OCI-LY3 (cell line): Measurements from ENCODE around the gene MDK.

Experiments
- H2AFZ ChIP-seq: fragments of 200-600, 300-600 bp; shearing (Covaris generic); 2 replicates; pipeline ENCODE4 v1.6.0; 2014; ENCODE audit warnings: antibody characterized with exemption, low read depth, low read length
- H3K27ac ChIP-seq: fragments of 200-600, 300-600 bp; sonication (generic); 2 replicates; pipeline ENCODE4 v1.5.1; 2014; ENCODE audit warnings: mild to moderate bottlenecking, low read length, moderate library complexity, mixed read lengths
- H3K27me3 ChIP-seq: fragments of 200-600, 300-600 bp; sonication (generic); 2 replicates; pipeline ENCODE4 v1.6.1; 2014; ENCODE audit warnings: low read depth, low read length, mixed read lengths
- H3K36me3 ChIP-seq: fragments of 200-600, 300-600 bp; sonication (generic); replicated peaks from 2 replicates; pipeline ENCODE3; 2014; ENCODE audit warnings: low read depth, low read length, mixed read lengths
- H3K4me1 ChIP-seq: fragments of 300-600, 200-600 bp; sonication (generic); 2 replicates; pipeline ENCODE4 v1.6.1; 2014; ENCODE audit warnings: low read length, mixed read lengths
- H3K4me2 ChIP-seq: fragments of 200-600, 300-600 bp; sonication (generic); 2 replicates; pipeline ENCODE4 v1.6.1; 2014; ENCODE audit warnings: low read length, mixed read lengths
- H3K4me3 ChIP-seq: fragments of 300-600, 200-600 bp; sonication (generic); 2 replicates; pipeline ENCODE4 v1.5.1; 2014; ENCODE audit warnings: antibody characterized with exemption, mild to moderate bottlenecking, low read length, moderate library complexity
- H3K79me2 ChIP-seq: fragments of 300-600, 200-600 bp; shearing (Covaris generic); 2 replicates; pipeline ENCODE4 v1.6.1; 2014; ENCODE audit warnings: mild to moderate bottlenecking, low read length, mixed read lengths
- H3K9ac ChIP-seq: fragments of 300-600, 200-600 bp; shearing (Covaris generic); 2 replicates; pipeline ENCODE4 v1.6.0; 2014; ENCODE audit warnings: mild to moderate bottlenecking, low read length, moderate library complexity
- H3K9me3 ChIP-seq: fragments of 200-600, 300-600 bp; shearing (Covaris generic); 2 replicates; pipeline ENCODE4 v1.6.1; 2014; ENCODE audit warnings: low read length, mixed read lengths; ENCODE audit not compliant: insufficient read depth
- H4K20me1 ChIP-seq: fragments of 200-600, 300-600 bp; sonication (generic); 2 replicates; pipeline ENCODE4 v1.6.1; 2016; ENCODE audit warnings: low read length, mixed read lengths; ENCODE audit not compliant: insufficient read depth
- CTCF ChIP-seq: fragments of 200-600, 300-600 bp; sonication (generic); IDR thresholded peaks from 2 replicates; pipeline ENCODE4 v1.5.1; 2014; ENCODE audit warnings: antibody characterized with exemption, low read length, low read depth
- EZH2phosphoT487 ChIP-seq: fragments of 200-600 bp; shearing (Covaris generic); IDR thresholded peaks from 2 replicates; pipeline ENCODE4 v1.6.1; 2018; ENCODE audit warnings: antibody characterized with exemption, mixed run types, low read depth

Gene MDK

GRCh38 chr11:46373787-46374740 is 7.4 kb upstream of the MDK start:
- no peak overlapping the region for H3K9ac ChIP-seq
- H3K4me2 ChIP-seq = no peak overlapping the region
- peaks cover 8% of the 10 kb centered on the region for H3K36me3 ChIP-seq
- H2AFZ ChIP-seq = no peak overlapping the region
- H3K79me2 ChIP-seq = no peaks in the 10 kb centered on the region
- TF ChIP-seq EZH2phosphoT487 (no peak), CTCF (no peak)
- H3K27ac ChIP-seq = no peak overlapping the region
- H3K4me3 ChIP-seq = no peak overlapping the region
- H3K4me1 ChIP-seq = no peaks in the 10 kb centered on the region
- no peaks in the 10 kb centered on the region for H3K9me3 ChIP-seq
- H4K20me1 ChIP-seq = no peaks in the 10 kb centered on the region
- H3K27me3 ChIP-seq = no peaks in the 10 kb centered on the region

DNA sequence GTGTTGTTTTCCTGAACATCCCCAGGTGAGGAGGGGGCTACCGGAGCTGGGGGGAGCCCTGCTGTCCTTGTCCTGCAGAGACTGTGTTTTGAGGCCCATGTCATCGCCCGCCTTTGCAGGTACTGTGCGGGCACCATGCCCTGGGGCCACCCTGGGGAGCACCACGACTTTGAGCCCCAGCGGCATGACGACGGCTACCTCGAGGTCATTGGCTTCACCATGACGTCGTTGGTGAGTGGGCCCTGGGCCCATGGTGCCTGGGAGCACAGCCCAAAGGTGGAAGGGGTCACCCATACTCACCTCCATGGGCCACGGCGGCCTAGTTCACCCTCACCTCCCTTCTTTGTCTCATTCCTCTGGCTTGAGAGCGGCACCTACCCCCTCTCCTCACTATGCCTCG is 6.7 kb upstream of the MDK start:
- Histone ChIP-seq H2AFZ (no peak overlapping the region), H3K9ac (no peak overlapping the region), H3K9me3 (no peaks in the 10 kb centered on the region), H3K4me1 (no peaks in the 10 kb centered on the region), H3K4me3 (no peak overlapping the region), H3K27ac (no peak overlapping the region), H4K20me1 (no peaks in the 10 kb centered on the region), H3K4me2 (no peak overlapping the region), H3K27me3 (no peaks in the 10 kb centered on the region), H3K36me3 (peaks cover 8% of the 10 kb centered on the region), H3K79me2 (no peaks in the 10 kb centered on the region)
- no peak for TF ChIP-seq EZH2phosphoT487
- no peak for TF ChIP-seq CTCF

- Histone ChIP-seq H3K4me1 (peaks cover 3% of the 10 kb centered on the region; the same call in 1 of the 2 replicates), H3K9ac (no peak overlapping the region), H3K27ac (no peak overlapping the region), H3K4me2 (no peak overlapping the region), H3K27me3 (no peaks in the 10 kb centered on the region), H4K20me1 (no peaks in the 10 kb centered on the region), H3K4me3 (no peak overlapping the region), H3K9me3 (no peaks in the 10 kb centered on the region), H3K36me3 (peaks cover 3% of the 10 kb centered on the region), H2AFZ (no peak overlapping the region), H3K79me2 (no peaks in the 10 kb centered on the region)
- TF ChIP-seq EZH2phosphoT487 (no peak), CTCF (no peak)
Measured at GRCh38 chr11:46375392-46376101, 5.9 kb upstream of the MDK start.
